DND-41 (cell line): ENCODE data around the gene ASPG.

Experiments used
- ATAC-seq: fragments of 200-7000 bp; cut with Tn5 transposase; 3 replicates; pipeline ENCODE4 v1.9.1; 2021; ENCODE audit warnings: low read depth; ENCODE audit not compliant: insufficient read depth
- DNase-seq: peaks from one replicate; pipeline ENCODE4 v3.0.0-alpha.2; 2020
- H2AFZ ChIP-seq: 2 replicates; pipeline ENCODE4 v1.6.0; 2012; ENCODE audit warnings: low read depth, low read length
- H3K27ac ChIP-seq: 2 replicates; pipeline ENCODE4 v1.5.1; 2012; ENCODE audit warnings: low read length, inconsistent platforms
- H3K27me3 ChIP-seq: fragments of 200-600 bp; sonication (generic); 2 replicates; pipeline ENCODE4 v1.6.0; 2012; ENCODE audit warnings: low read length, mild to moderate bottlenecking, inconsistent platforms; ENCODE audit not compliant: insufficient read depth, poor library complexity
- H3K36me3 ChIP-seq: 2 replicates; pipeline ENCODE4 v1.5.1; 2012; ENCODE audit warnings: low read length, inconsistent platforms; ENCODE audit not compliant: insufficient read depth
- H3K4me1 ChIP-seq: 2 replicates; pipeline ENCODE4 v1.5.1; 2012; ENCODE audit warnings: mild to moderate bottlenecking, low read length; ENCODE audit not compliant: insufficient read depth
- H3K4me2 ChIP-seq: 2 replicates; pipeline ENCODE4 v1.6.0; 2012; ENCODE audit warnings: mild to moderate bottlenecking, moderate library complexity, low read length, inconsistent platforms; ENCODE audit not compliant: insufficient read depth
- H3K4me3 ChIP-seq, 2 experiments: fragments of 200-600 bp in 1 of 2; shearing (Covaris generic) in 1 of 2; 2 replicates each; pipeline ENCODE4 v1.5.1; 2012 to 2016; ENCODE audit warnings: inconsistent platforms in 2 of 2, low read length in 2 of 2, mild to moderate bottlenecking in 2 of 2, low read depth in 1 of 2, moderate library complexity in 1 of 2
- H3K79me2 ChIP-seq: 2 replicates; pipeline ENCODE4 v1.6.0; 2012; ENCODE audit warnings: low read length, inconsistent platforms; ENCODE audit not compliant: insufficient read depth
- H3K9ac ChIP-seq: 2 replicates; pipeline ENCODE4 v1.6.0; 2012; ENCODE audit warnings: low read depth, mild to moderate bottlenecking, inconsistent platforms, low read length, moderate library complexity
- H3K9me3 ChIP-seq: 2 replicates; pipeline ENCODE4 v1.5.1; 2012; ENCODE audit warnings: low read length, moderate library complexity, mild to moderate bottlenecking, inconsistent platforms; ENCODE audit not compliant: insufficient read depth, severe bottlenecking
- H4K20me1 ChIP-seq: 2 replicates; pipeline ENCODE4 v1.6.0; 2012; ENCODE audit warnings: low read length; ENCODE audit not compliant: insufficient read depth
- CTCF ChIP-seq: IDR thresholded peaks from 2 replicates; pipeline ENCODE4 v1.5.1; 2012; ENCODE audit warnings: borderline replicate concordance, low read length, moderate library complexity, mild to moderate bottlenecking; ENCODE audit not compliant: poor library complexity, severe bottlenecking; ENCODE audit errors: extremely low read depth
- EZH2 ChIP-seq: IDR thresholded peaks from 3 replicates; pipeline ENCODE4 v1.6.1; 2012; ENCODE audit warnings: borderline replicate concordance, low read depth, mild to moderate bottlenecking, moderate library complexity, low read length, inconsistent platforms; ENCODE audit not compliant: severe bottlenecking

ASPG gene

GRCh38 chr14:104114421-104115130, 29.1 kb downstream of the ASPG start:
- no peak overlapping the region for H3K4me3 ChIP-seq
- H3K27me3 ChIP-seq = no peaks in the 10 kb centered on the region
- no peaks in the 10 kb centered on the region; the same call in 1 of the 2 replicates for H4K20me1 ChIP-seq

GRCh38 chr14:104115131-104115600, 29.7 kb downstream of the ASPG start:
- Histone ChIP-seq H4K20me1 (no peaks in the 10 kb centered on the region; the same call in 1 of the 2 replicates), H3K4me3 (no peak overlapping the region), H3K4me2 (no peak overlapping the region), H3K79me2 (no peaks in the 10 kb centered on the region), H3K27me3 (no peaks in the 10 kb centered on the region), H3K9me3 (no peaks in the 10 kb centered on the region), H2AFZ (no peak overlapping the region), H3K27ac (no peak overlapping the region), H3K4me1 (no peaks in the 10 kb centered on the region), H3K9ac (no peak overlapping the region), H3K36me3 (no peaks in the 10 kb centered on the region)
- ATAC-seq (no peak), DNase-seq (no peak)
- no peak for TF ChIP-seq EZH2
- TF ChIP-seq CTCF = no peak

More at GRCh38 chr14:104114421-104115130, 29.1 kb downstream of the ASPG start:
- Histone ChIP-seq H3K36me3 (no peaks in the 10 kb centered on the region), H3K9ac (no peak overlapping the region), H3K4me1 (no peaks in the 10 kb centered on the region), H3K79me2 (no peaks in the 10 kb centered on the region), H3K4me2 (no peak overlapping the region), H3K9me3 (no peaks in the 10 kb centered on the region), H3K27ac (no peak overlapping the region), H2AFZ (no peak overlapping the region)
- DNase-seq = no peak
- TF ChIP-seq CTCF (no peak), EZH2 (no peak)
- ATAC-seq = no peak

- no peak overlapping the region for H3K27ac ChIP-seq
Observed at GRCh38 chr14:104115691-104116287, 30.3 kb downstream of the ASPG start.

More at GRCh38 chr14:104115691-104116287, 30.3 kb downstream of the ASPG start:
- no peak for DNase-seq
- Histone ChIP-seq H3K4me2 (no peak overlapping the region), H3K9me3 (no peaks in the 10 kb centered on the region), H3K9ac (no peak overlapping the region), H4K20me1 (no peaks in the 10 kb centered on the region; the same call in 1 of the 2 replicates), H3K4me3 (no peak overlapping the region), H3K36me3 (no peaks in the 10 kb centered on the region), H3K27me3 (peaks cover under 1% of the 10 kb centered on the region), H3K4me1 (no peaks in the 10 kb centered on the region), H2AFZ (no peak overlapping the region), H3K79me2 (no peaks in the 10 kb centered on the region)
- no peak for ATAC-seq
- no peak for TF ChIP-seq EZH2
- TF ChIP-seq CTCF = no peak
